Measurements from ENCODE around the gene SLC30A4. TPM values are rescaled to one million over a fixed set of nuclear protein-coding genes. Genes with fewer than 3 reads are reported as not detected.

SLC30A4 gene
- total RNA-seq, 4 donors from 2014 or later, result 12.5 to 15.9 (median 13.6) TPM

GRCh38 chr15:45469441-45469840 lies 53.1 kb downstream of the SLC30A4 start:
- no peak for TF ChIP-seq POLR2A (IDR thresholded peaks at IDR 0.05)
- no peak for TF ChIP-seq CTCF (IDR thresholded peaks at IDR 0.05)
- DNase-seq, result no peak
- Histone ChIP-seq H3K27me3 (no peaks in the 10 kb centered on the region), H3K36me3 (no peaks in the 10 kb centered on the region), H3K27ac (no peak overlapping the region), H3K4me3 (replicated peaks in 1 of 3) (no peak overlapping the region), H3K9me3 (no peaks in the 10 kb centered on the region), H3K4me1 (no peaks in the 10 kb centered on the region)
- 51 to 54% methylated on average over 7 of the region's 7 CpGs for WGBS, 2 donors
- intact Hi-C loops (cut with DNase I), result no loop called here

GRCh38 chr15:45469027-45469426 lies 53.5 kb downstream of the SLC30A4 start:
- no peaks in the 10 kb centered on the region for H3K36me3 ChIP-seq
- no peak for TF ChIP-seq CTCF (IDR thresholded peaks at IDR 0.05)
- no peak for TF ChIP-seq POLR2A (IDR thresholded peaks at IDR 0.05)
- no peaks in the 10 kb centered on the region for H3K9me3 ChIP-seq
- H3K27ac ChIP-seq, result no peak overlapping the region
- H3K27me3 ChIP-seq, result no peaks in the 10 kb centered on the region
- no peaks in the 10 kb centered on the region for H3K4me1 ChIP-seq
- 26 to 42% methylated on average over 2 of the region's 2 CpGs for WGBS, 2 donors
- DNase-seq, result no peak
- H3K4me3 ChIP-seq (replicated peaks in 1 of 3), result no peak overlapping the region
- intact Hi-C loops (cut with DNase I), result no loop called here

GRCh38 chr15:45468294-45468693 lies 54.3 kb downstream of the SLC30A4 start:
- Histone ChIP-seq H3K36me3 (no peaks in the 10 kb centered on the region), H3K4me1 (no peaks in the 10 kb centered on the region), H3K4me3 (replicated peaks in 1 of 3) (no peak overlapping the region), H3K27me3 (no peaks in the 10 kb centered on the region), H3K27ac (no peak overlapping the region), H3K9me3 (no peaks in the 10 kb centered on the region)
- DNase-seq, result no peak
- 65 to 85% methylated on average over 4 of the region's 4 CpGs for WGBS, 2 donors
- intact Hi-C loops (cut with DNase I), result no loop called here
- TF ChIP-seq POLR2A (IDR thresholded peaks at IDR 0.05) (no peak), CTCF (IDR thresholded peaks at IDR 0.05) (no peak)

- no peaks in the 10 kb centered on the region for H3K4me1 ChIP-seq
- peak; percentile 70 to 76 for DNase-seq
- intact Hi-C loops (cut with DNase I), result loop anchor here (5.0 kb wide), 1 partner anchor 153 kb away; no protein-coding TSS in a partner anchor
- 9 to 10% methylated on average over 12 of the region's 12 CpGs for WGBS, 2 donors
- H3K27ac ChIP-seq, result no peak overlapping the region
- peak overlapping the region in 2 of 3 donors; percentile 15 to 32 for H3K4me3 ChIP-seq (replicated peaks in 1 of 3)
- no peaks in the 10 kb centered on the region for H3K9me3 ChIP-seq
- H3K27me3 ChIP-seq, result no peaks in the 10 kb centered on the region
- TF ChIP-seq POLR2A (IDR thresholded peaks at IDR 0.05) (no peak), CTCF (IDR thresholded peaks at IDR 0.05) (peak; percentile 72 to 93 (median 90))
- H3K36me3 ChIP-seq, result no peaks in the 10 kb centered on the region
Measured at GRCh38 chr15:45458746-45459403, 63.7 kb downstream of the SLC30A4 start.

Data from thyroid gland (tissue), 4 donors.